Measurements from ENCODE around the gene HSF2BP.
"Not testable (repeated sequence)": the region's sequence is repeated elsewhere in the genome, so short reads cannot be mapped to it uniquely, and the experiment has no call there.

DNA sequence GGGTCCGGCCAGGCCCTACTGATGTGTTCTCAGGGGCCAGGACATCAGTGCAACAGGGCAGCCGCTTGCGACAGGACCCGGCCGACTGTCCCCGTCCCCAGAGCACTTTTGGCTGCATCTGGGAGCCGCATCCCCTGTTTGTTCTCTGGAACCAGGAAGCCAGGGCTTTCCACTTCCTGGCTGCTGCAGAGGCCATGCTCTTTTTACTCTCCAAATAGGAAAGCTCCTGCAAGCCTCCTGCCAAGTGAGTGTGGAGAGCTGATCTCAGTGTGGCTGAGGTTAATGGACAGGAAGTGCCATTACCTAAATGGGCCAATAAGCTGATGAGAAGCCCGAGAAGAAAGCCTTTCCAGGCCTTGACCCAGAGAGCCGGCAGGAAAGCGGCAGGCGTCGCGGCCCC, 180.1 kb downstream of the HSF2BP start:
- TF ChIP-seq, protein P1, sequence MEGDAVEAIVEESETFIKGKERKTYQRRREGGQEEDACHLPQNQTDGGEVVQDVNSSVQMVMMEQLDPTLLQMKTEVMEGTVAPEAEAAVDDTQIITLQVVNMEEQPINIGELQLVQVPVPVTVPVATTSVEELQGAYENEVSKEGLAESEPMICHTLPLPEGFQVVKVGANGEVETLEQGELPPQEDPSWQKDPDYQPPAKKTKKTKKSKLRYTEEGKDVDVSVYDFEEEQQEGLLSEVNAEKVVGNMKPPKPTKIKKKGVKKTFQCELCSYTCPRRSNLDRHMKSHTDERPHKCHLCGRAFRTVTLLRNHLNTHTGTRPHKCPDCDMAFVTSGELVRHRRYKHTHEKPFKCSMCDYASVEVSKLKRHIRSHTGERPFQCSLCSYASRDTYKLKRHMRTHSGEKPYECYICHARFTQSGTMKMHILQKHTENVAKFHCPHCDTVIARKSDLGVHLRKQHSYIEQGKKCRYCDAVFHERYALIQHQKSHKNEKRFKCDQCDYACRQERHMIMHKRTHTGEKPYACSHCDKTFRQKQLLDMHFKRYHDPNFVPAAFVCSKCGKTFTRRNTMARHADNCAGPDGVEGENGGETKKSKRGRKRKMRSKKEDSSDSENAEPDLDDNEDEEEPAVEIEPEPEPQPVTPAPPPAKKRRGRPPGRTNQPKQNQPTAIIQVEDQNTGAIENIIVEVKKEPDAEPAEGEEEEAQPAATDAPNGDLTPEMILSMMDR (IDR thresholded peaks at IDR 0.05): not testable (repeated sequence)
- TF ChIP-seq EP300 (IDR thresholded peaks at IDR 0.05): not testable (repeated sequence)
